NCI-H69 (cell line): Measurements from ENCODE around the gene THAP9.
"Not testable (repeated sequence)": the region's sequence is repeated elsewhere in the genome, so short reads cannot be mapped to it uniquely, and the experiment has no call there.

Experiments used
- DNase-seq: peaks from one replicate; lab custom pipeline; 2025; lab: John Stamatoyannopoulos, UW

The THAP9 gene

DNA sequence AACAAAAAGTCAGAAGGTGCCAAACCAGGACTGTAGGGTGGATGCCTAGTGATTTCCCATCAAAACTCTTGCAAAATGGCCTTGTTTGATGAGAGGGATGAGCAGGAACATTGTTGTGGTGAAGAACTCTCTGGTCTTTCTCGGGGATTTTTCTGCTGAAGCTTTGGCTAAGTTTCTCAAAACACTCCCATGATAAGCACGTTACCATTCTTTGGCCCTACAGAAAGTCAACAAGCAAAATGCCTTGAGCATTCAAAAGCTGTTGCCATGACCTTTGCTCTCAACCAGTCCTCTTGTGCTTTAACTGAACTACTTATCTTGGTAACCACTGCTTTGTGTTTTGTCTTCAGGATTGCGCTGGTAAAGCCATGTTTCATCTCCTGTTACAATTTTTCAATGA is 6.6 kb upstream of the THAP9 start:
- no peak for DNase-seq

DNA sequence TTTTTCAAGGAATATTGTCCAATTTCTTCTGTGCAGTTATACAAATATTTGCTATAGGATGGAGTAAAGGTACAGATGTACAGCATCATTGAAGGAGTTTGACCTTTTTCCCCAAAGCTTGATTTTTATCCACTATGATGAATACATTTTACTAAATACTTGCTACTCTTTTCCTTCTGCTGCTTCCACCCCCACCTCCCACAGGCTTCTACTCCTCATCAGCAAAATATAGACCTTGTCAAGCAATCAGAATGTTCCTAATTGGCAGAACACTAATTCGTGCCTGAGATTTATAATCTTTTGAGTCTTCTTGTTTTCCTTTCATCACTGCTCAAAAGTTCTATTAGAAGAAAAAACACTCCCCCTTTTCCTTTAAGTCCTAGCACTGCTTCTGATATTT is 3.8 kb upstream of the THAP9 start:
- DNase-seq = no peak

DNA sequence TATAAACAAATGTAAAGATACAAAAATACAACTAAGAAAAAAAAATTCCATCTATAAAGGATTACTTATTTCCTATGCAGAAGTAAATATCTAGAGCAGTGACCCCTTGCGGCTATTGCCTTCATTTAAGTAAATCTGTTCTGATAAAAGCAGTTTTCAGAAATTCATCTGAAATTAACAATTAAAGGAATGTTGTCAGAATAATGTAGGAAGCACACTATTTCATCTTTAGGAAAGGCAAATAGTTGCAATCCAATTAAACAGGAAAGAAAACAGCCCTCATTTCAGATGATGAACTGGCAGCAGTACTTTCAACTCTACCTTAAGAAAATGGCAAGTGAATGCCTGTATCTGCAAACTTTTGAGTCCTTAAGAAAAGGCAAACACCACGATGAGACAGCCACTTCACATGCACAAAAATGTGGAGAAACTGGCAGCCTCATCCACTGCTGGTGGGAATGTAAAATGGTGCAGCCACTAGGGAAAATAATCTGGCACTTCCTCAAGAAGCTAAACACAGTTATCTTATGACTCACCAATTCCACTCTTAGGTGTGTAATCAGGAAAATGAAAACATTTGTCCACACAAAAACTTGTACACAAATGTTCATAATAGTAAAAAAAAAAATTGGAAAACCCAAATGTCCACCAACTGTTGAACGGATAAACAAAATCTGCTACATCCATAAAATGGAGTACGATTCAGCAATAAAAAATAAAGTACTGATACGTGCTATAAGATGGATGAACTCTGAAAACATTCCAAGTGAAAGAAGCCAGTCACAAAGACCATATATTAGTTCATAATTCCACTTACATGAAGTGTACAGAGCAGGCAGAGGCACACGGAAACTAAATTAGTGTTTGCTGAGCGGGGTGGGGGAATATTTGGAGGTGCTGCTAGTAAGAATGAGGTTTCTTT is 2.0 kb upstream of the THAP9 start:
- DNase-seq = peak; percentile 7

DNA sequence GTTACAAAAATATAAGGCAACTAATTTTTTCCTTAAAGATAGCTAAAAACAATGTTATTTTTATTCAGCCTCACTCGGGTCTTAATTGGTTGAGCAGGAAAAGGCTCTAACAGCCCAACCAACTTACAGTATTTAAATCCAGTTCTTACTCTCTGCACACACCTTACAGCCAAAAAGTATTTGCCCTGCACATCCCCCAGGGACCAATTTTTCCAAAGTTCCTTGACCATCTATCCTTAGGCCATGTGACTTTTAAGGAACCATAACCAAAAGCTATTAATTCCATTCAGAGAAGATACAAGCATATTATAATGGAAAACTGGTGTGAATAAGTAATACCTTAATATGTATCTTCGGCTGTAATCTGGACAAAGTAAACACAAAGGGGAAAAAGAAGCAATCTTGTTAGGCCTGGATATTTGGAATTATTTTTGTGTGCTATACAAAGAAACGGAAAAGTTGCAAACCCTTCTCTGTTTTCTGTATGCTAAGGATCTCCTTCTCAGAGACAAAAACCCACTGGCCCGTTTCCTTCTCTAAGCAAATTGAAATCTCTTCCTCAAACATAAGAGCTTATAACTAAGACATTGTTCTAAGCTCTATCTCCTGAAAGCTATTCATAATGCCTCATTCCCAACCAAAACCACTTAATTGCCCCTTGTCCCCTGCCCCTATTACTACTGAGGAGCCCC is 1.0 kb upstream of the THAP9 start:
- DNase-seq = peak; percentile 41

DNA sequence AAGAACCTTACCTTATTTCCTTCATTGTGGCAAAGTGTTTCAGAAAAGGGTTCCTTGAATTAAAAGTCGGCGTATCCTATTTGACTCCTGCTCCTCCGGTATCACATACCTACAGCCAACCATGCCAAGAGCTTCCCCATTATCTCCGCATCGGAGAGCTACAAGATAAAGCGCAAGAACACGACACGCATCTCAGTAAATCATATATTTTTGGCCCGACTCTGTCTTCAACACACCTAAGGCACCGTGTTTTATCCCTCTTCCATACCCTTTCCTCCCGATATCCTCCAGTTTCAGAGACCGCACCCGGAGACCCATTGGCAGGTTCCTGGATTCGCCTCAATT is 497 bp upstream of the THAP9 start:
- no peak for DNase-seq

DNA sequence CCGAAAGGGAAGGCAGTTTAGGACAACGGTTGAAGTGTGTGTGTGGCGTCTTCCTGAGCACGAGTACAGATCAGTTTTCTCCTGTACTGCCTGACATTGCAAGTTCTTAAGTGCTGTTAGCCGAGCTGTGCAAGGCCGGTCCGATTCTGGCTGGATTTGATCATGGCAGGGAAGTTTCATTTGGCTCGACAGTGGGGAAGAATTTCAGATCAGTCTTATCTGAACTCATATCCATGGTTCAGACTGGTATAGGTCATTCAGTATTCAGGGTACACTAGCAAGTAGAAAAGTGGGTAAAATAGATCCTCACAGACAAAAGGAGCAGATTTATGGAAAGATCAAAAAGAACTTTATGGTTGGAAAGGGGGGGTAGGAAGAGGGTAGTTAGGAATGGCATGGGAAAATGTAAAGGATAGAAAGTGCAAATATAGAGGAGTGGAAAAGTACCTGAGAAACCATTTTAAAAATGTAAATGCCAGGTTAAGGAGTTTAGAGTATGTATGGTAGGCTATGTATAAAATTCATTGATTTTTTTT is 716 bp downstream of the THAP9 start:
- no peak for DNase-seq

DNA sequence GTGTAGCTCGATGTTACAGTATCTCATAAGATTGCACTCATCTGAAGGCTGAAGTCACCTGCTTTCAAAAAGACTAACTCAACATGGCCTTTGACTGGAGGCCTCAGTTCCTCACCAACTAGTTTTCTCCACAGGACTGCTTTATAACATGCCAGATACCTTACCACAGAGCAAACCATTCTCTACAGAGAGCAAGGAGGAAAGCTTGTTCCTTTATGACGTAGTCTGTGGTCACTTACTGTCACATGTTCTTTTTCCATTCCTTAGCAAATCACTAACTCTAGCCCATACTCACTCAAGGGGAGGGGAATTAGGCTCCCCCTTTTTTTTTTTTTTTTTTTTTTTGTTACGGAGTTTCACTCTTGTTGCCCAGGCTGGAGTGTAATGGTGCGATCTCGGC is 3.2 kb downstream of the THAP9 start:
- no peak for DNase-seq

DNA sequence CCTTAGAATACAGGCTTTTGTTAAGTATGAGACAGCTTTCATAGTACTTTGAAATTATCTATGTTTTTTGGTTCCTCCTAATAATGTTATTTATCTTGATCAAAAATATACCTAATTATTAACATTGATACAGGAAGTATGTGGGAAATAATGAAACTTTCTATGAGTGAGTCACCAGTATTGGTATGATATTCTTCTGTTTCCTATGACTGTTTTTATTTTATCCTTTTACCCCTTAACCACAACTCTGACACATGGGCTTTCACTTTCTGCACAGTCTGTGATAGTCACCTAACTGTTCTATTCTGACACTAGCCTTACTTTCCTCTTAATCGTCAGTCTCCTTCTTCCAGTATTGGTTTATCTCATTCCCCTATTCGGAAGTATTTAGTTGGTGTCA is 4.7 kb downstream of the THAP9 start:
- DNase-seq = no peak

DNA sequence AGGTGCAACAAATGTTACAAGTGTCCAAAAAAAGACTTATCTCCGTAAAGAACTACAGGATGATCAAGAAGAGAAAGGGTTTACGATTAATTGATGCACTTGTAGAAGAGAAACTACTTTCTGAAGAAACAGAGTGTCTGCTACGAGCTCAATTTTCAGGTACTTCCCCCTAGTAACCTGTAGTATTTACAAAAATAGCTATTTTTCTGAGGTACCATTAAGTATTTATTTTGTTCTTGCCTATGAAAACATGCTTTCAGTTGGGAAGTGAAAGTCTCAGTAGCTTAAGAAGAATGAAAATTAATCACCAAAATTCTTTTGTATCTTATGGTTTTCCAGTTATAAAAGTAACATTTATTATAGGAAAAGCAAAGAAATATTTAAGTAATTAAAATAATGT is 5.9 kb downstream of the THAP9 start:
- DNase-seq = no peak

DNA sequence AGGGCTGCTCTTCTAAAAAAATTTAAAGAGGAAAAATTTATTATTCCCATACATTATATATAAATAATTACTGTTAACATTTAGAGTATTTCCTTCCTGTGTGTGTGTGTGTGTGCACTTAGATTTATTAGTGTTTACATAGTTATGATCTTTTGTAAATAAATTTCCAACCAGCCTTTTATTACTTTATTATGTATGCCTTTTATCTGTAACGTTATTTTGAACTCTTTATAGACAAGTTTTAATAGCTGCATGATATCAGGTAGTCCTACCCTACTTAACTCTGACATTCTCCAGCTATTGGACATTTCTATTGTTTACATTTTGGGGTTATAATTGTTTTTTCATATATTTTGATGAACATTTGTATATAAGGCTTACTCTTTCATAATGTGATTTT is 8.8 kb downstream of the THAP9 start:
- DNase-seq = no peak

DNA sequence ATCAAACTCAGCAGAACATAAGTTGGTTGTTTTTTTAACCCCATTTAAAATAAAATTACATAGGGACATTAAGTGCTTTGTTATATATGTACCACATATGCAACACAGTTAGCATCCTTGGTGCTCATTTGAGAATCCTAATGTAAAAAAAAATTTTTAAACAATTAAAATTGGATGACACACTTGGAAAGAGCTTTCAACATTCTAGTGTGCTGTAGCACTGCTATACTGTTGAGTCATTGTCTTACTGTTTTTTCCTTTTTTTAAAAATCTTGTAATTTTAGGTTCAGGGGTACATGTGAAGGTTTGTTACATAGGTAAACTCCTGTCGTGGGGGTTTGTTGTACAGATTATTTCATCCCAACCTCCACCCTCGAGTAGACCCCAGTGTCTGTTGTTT is 12.8 kb downstream of the THAP9 start:
- no peak for DNase-seq

DNA sequence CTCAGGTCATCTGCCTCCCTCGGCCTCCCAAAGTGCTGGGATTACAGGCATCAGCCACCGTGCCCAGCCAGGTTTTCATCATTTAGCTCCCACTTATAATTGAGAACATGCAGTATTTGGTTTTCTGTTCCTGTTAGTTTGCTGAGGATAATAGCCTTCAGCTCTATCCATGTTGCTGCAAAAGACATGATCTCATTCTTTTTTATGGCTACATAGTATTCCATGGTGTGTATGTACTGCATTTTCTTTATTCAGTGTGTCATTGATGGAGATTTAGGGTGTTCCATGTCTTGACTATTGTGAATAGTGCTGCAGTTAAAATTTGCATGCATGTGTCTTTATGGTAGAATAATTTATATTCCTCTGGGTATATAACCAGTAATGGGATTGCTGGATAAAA is 13.4 kb downstream of the THAP9 start:
- DNase-seq = not testable (repeated sequence)

DNA sequence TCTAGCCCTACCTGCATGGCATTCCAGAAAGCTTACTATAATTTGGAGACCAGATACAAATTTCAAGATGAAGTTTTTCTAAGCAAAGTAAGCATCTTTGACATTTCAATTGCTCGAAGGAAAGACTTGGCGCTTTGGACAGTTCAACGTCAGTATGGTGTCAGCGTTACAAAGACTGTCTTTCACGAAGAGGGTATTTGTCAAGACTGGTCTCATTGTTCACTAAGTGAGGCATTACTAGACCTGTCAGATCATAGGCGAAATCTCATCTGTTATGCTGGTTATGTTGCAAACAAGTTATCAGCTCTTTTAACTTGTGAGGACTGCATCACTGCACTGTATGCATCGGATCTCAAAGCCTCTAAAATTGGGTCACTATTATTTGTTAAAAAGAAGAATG is 17.6 kb downstream of the THAP9 start:
- no peak for DNase-seq

DNA sequence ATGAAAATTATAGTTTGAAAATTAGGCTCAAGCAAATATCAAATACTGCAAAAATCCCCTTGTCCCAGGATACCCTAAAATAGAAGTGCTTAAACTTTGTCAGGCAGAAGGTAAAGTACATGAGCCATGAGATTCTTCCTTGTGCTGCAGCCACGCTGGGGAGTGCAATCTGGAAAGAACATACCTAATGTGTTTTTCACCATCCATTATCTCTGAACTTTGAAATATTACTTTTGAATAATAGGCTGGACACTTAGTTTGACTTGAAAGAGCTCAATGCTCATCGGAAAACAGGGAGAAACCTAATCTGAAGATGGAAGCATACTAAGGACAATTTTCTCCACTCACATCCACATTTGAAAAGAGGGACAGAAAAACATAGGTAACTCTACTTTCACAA is 18.9 kb downstream of the THAP9 start:
- DNase-seq = no peak

DNA sequence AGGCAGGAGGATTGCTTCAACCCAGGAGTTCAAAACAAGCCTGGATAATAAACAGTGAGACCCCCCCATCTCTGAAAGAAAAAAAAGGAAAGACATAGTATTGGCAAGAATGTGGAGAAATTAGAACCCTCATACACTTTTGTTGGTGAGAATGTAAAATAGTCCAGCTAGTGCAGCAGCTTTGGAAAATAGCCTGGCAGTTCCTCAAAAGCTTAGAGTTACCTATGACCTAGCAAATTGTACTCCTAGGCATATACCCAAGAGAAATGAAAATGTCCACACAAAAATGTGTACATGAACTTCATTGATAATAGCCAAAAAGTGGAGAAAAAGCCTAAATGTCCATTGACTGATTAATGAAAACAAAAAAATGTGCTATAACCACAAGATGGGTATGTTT is 21.3 kb downstream of the THAP9 start:
- DNase-seq = no peak

DNA sequence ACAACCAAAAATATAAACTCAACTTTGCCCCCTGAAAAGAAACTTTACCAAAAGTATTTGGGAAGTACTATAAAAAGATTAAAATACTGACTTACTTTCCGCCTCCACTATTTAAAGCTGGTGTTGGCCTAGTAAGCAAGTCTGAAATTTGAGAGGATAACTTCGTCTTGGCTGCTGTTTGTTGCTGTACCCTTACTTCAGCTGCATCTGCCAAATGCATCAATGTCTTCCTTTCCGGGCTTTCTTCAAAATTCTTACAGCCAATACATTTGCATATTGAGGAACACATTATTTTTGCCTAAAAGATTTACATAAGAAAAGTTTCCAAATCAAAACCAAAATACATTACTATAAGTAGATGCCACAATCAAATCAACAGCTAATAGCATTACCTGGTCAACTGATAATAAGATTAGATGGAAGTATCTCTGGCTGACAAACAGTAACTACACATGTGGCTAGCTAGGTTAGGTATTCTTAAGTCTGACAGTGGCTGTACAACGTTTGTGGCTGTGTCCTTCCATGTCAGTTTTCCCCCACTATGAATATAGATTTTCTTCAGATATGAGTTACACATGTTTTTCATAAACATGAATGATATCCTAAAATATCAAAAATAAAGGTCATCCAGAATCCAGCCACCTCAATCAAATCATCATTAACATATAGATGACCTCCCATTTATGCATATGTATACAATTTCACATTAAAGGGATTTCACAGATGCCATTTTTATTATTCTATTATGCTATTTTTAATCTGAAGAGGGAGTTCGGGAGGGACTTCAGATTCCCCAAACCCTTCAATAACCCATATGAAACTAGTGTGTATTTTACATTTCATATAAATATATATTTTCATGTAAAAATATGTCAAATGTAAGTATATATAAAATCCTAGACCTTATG is 30.6 kb downstream of the THAP9 start:
- DNase-seq = no peak

DNA sequence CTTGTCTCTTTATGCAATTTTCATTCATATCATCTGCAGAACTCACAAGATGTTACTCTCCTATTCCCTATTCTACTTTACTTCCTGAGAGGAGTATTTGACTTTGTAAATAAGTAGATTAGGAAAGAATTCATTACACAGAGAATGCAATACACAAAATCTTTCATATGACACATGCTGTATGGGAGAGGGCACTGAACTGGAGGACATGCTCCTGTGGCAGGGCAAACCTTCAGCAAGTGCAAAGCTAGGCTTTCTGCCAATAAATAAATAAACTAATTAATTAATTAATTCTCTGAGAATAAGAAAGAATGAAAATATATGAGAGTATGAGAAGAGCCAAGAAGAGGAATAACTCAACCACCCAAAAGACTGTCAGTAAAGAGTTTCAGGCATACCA is 33.9 kb downstream of the THAP9 start:
- DNase-seq = no peak

DNA sequence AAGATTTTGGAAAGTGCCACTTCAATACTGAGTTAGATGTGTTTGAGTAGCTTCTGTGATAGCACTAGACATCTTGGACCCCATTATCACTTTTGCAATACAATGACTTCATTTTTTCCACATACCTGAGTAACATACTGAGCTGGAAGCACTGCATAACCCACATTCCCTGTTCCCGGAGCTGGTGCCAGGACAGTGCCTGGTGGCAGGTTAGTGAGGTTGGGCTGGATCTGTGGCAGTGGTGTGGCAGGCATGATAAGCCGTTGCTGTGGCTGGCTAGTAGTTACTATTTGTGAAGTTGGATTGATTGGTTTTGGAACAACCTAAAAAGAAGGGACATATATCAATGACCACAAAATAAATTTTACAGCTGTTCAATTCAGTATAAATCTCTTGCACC is 38.9 kb downstream of the THAP9 start:
- DNase-seq = no peak

DNA sequence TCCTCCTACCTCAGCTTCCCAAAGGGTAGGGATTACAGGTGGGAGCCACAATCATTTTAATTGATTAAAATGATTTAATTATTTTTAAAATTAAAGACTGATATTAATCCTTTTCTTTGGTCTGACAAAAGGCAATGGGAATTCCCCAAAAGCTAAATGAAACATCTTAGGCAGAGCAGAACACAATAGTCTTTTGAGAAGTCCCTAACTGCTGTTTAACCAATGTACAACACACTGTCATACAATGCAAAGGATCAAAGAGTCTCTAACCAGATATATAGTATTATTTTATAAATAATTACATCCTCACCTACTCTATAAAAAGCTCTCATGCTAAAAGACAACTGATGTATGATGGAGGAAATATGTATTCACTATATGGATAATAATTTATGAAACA is 47.0 kb downstream of the THAP9 start:
- DNase-seq = no peak

DNA sequence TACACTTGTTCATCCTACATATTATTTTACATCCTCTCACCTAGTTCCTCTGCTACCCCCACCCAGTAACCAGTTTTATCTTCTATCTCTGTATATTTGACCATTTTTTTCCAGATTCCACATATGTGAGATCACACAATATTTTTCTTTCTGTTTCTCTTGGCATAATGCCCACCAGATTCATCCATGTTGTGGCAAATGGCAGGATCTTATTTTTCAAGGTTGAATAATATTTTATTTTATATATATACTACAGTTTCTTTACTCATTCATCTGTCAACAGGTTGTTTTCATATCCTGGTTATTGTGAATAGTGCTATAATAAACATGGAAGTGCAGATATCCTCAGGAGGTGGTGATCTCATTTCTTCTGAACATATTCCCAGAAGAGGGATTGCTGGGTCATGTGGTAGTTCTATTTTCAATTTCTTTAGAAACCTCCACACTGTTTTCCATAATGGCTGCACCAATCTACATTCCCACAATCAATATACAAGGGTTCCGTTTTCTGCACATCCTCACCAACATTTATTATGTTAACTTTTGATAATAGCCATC is 48.2 kb downstream of the THAP9 start:
- DNase-seq = no peak

DNA sequence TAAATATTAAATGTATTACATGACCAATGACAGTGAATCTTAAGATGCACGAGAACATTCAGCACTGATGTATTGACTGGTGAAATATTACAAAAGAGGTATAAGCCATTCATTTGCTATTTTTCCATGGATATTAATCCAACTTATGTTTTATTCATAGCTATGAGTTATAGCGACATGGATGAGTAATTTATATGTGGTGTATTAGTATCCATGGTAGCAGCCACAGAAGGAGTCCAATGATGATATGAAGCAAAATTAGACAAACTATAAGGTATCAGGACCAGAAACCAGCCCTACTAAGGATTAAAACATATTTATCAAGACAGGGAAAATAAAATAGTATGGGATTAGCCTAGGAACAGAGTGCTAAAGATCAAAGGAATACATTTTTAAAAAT is 50.7 kb downstream of the THAP9 start:
- DNase-seq = no peak

DNA sequence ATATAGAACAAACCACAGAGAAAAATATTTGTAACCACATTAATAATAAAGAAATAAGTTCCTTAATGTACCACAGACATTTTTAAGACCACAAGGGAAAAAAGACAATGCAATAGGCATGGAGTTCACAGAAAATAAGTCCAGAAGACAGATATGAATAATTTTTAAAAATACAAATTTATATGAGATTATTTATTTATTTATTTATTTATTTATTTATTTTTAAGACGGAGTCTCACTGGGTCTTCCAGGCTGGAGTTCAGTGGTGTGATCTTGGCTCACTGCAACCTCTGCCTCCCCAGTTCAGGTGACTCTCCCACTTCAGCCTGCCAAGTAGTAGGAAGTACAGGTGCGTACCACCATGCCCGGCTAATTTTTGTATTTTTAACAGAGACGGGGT is 53.7 kb downstream of the THAP9 start:
- DNase-seq = no peak
